Caco-2 (cell line): ENCODE measurements around the gene RSPH1. TPM values are rescaled to one million over a fixed set of nuclear protein-coding genes. Genes with fewer than 3 reads are reported as not detected.

Experiments
- BruUV-seq: library from RNA; stranded (reverse); fragments of 400-500 nt; replicated peaks from 2 replicates; lab custom pipeline; 2021; lab: Mats Ljungman, UMichigan
- CTCF ChIA-PET: fragments of 300-600 bp; sonication (Branson Sonifier 250); formaldehyde crosslinking; loops from one replicate; lab custom pipeline; 2022; ENCODE audit warnings: antibody characterized with exemption; lab: Charles Lee
- POLR2A ChIA-PET: fragments of 300-600 bp; sonication (Branson Sonifier 250); formaldehyde crosslinking; loops from one replicate; lab custom pipeline; 2022; ENCODE audit warnings: antibody characterized with exemption; lab: Charles Lee
- DNase-seq, 2 experiments: peaks; one replicate each; pipeline versions ENCODE4 v3.0.0 to v3.0.0-alpha.2; 2020 to 2022
- H3K27me3 ChIP-seq: replicated peaks from 2 replicates; pipeline ENCODE4 v1.6.0; 2011; ENCODE audit warnings: low read length; ENCODE audit not compliant: control insufficient read depth, insufficient read depth
- H3K36me3 ChIP-seq: 2 replicates; pipeline ENCODE4 v1.5.1; 2011; ENCODE audit warnings: low read length; ENCODE audit not compliant: control insufficient read depth, insufficient read depth
- H3K4me1 ChIP-seq: fragments of 250-450 bp; sonication (Bioruptor Pico); 2 replicates; pipeline ENCODE4 v1.5.1; 2020; ENCODE audit warnings: mild to moderate bottlenecking
- H3K4me3 ChIP-seq: 2 replicates; pipeline ENCODE4 v1.5.1; 2011; ENCODE audit warnings: low read depth, mild to moderate bottlenecking, control low read depth, low read length
- H3K9me3 ChIP-seq: fragments of 250-450 bp; sonication (Bioruptor Pico); 2 replicates; pipeline ENCODE4 v1.5.1; 2020; ENCODE audit warnings: mild to moderate bottlenecking, moderate library complexity
- H3K27ac Mint-ChIP-seq: one replicate; pipeline ENCODE4 v1.8.0; 2022; ENCODE audit warnings: mixed read lengths; ENCODE audit not compliant: unreplicated experiment
- H3K27me3 Mint-ChIP-seq: one replicate; pipeline ENCODE4 v1.8.0; 2022; ENCODE audit warnings: mixed read lengths; ENCODE audit not compliant: insufficient read depth, unreplicated experiment
- H3K36me3 Mint-ChIP-seq: one replicate; pipeline ENCODE4 v1.8.0; 2022; ENCODE audit warnings: mild to moderate bottlenecking, mixed read lengths; ENCODE audit not compliant: insufficient read depth, unreplicated experiment
- H3K4me1 Mint-ChIP-seq: one replicate; pipeline ENCODE4 v1.8.0; 2022; ENCODE audit warnings: low read depth, mixed read lengths; ENCODE audit not compliant: unreplicated experiment
- H3K4me3 Mint-ChIP-seq: one replicate; pipeline ENCODE4 v1.8.0; 2022; ENCODE audit warnings: mild to moderate bottlenecking, moderate library complexity, mixed read lengths; ENCODE audit not compliant: unreplicated experiment
- H3K9me3 Mint-ChIP-seq: one replicate; pipeline ENCODE4 v1.8.0; 2022; ENCODE audit warnings: mixed read lengths; ENCODE audit not compliant: unreplicated experiment
- intact Hi-C: fragments of 100-400 bp; cut with micrococcal nuclease; formaldehyde crosslinking; loops from one replicate; pipeline ENCODE4 v1.10.0; 2022; ENCODE audit not compliant: unreplicated experiment
- total RNA-seq: library from RNA; stranded (reverse); gene quantifications from 2 replicates; pipeline ENCODE4 v1.2.3, GENCODE V29; 2022
- TF ChIP-seq, protein P1 (sequence below), 2 experiments: fragments of 200-600 bp in 1 of 2; IDR thresholded peaks; 1 replicate in 1 of 2; 2 replicates in 1 of 2; pipeline versions ENCODE4 v1.5.1 to v1.8.0; 2011 to 2022; ENCODE audit warnings: antibody characterized with exemption in 1 of 2, control low read depth in 1 of 2, inconsistent platforms in 1 of 2, low read depth in 1 of 2, low read length in 1 of 2, mild to moderate bottlenecking in 1 of 2, moderate library complexity in 1 of 2; ENCODE audit not compliant: insufficient read depth in 1 of 2, severe bottlenecking in 1 of 2, unreplicated experiment in 1 of 2

Gene RSPH1
- total RNA-seq, 1 experiment from 2014 or later = 0.23 TPM

DNA sequence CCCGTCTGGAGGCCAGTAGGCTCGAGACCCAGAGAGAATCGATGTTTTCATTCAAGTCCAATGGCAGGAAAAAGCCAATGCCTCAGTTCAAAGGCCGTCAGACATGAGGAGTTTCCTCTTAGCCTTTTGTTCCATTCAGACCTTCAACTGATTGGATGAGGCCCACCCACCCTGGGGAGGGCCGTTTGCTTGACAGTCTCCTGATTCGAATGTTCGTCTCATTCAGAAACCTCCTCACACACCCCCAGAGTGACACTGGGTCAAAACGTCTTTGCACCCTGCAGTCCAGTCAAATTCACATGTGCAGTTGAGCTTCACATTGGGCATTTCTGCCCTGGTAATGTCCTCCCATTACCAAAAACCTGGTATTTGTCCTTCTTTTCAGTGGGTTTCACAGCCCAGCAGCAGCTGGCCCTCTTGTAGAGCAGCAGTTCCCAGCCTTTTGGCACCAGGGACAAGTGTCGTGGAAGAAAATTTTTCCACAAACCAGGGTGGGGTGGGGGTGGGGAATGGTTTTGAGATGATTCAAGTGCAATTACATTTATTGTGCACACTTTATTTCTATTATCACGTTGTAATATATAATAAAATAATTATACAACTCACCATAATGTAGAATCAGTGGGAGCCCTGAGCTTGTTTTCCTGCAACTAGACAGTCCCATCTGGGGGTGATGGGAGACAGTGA is 40.1 kb downstream of the RSPH1 start:
- Mint-ChIP-seq H3K27me3 (no peaks in the 10 kb centered on the region), H3K27ac (no peak overlapping the region), H3K36me3 (no peaks in the 10 kb centered on the region), H3K4me3 (no peak overlapping the region), H3K9me3 (no peaks in the 10 kb centered on the region), H3K4me1 (peaks cover 24% of the 10 kb centered on the region)
- ChIA-PET POLR2A (no interaction called here), CTCF (interaction anchor here (0.6 kb wide), 1 partner anchor 26 kb away, joined by 4 read pairs; no protein-coding TSS in a partner anchor)
- intact Hi-C loops = no loop called here
- Histone ChIP-seq H3K4me3 (no peak overlapping the region), H3K27me3 (no peaks in the 10 kb centered on the region), H3K4me1 (peaks cover 17% of the 10 kb centered on the region), H3K36me3 (no peaks in the 10 kb centered on the region), H3K9me3 (no peaks in the 10 kb centered on the region)
- TF ChIP-seq, protein P1, sequence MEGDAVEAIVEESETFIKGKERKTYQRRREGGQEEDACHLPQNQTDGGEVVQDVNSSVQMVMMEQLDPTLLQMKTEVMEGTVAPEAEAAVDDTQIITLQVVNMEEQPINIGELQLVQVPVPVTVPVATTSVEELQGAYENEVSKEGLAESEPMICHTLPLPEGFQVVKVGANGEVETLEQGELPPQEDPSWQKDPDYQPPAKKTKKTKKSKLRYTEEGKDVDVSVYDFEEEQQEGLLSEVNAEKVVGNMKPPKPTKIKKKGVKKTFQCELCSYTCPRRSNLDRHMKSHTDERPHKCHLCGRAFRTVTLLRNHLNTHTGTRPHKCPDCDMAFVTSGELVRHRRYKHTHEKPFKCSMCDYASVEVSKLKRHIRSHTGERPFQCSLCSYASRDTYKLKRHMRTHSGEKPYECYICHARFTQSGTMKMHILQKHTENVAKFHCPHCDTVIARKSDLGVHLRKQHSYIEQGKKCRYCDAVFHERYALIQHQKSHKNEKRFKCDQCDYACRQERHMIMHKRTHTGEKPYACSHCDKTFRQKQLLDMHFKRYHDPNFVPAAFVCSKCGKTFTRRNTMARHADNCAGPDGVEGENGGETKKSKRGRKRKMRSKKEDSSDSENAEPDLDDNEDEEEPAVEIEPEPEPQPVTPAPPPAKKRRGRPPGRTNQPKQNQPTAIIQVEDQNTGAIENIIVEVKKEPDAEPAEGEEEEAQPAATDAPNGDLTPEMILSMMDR (IDR thresholded peaks at IDR 0.05; ENCODE audit: insufficient read depth in 1 of 2, low read depth in 1 of 2, low read length in 1 of 2, severe bottlenecking in 1 of 2, unreplicated experiment in 1 of 2) = no peak
- no TSS peak for BruUV-seq
- no peak for DNase-seq

- no peaks in the 10 kb centered on the region for H3K36me3 Mint-ChIP-seq
- DNase-seq = peak in 1 of 2 experiments; percentile 26
- Histone ChIP-seq H3K4me3 (no peak overlapping the region), H3K9me3 (no peaks in the 10 kb centered on the region), H3K27me3 (no peaks in the 10 kb centered on the region), H3K36me3 (no peaks in the 10 kb centered on the region), H3K4me1 (peaks cover 17% of the 10 kb centered on the region)
- ChIA-PET POLR2A (no interaction called here), CTCF (interaction anchor here (0.8 kb wide), 1 partner anchor 12 kb away, joined by 3 read pairs; no protein-coding TSS in a partner anchor)
- H3K9me3 Mint-ChIP-seq = no peaks in the 10 kb centered on the region
- TF ChIP-seq, protein P1 (IDR thresholded peaks at IDR 0.05; ENCODE audit: insufficient read depth in 1 of 2, low read depth in 1 of 2, low read length in 1 of 2, severe bottlenecking in 1 of 2, unreplicated experiment in 1 of 2) = no peak
- no TSS peak for BruUV-seq
- H3K4me3 Mint-ChIP-seq = no peak overlapping the region
- intact Hi-C loops = no loop called here
- peaks cover 21% of the 10 kb centered on the region for H3K4me1 Mint-ChIP-seq
- H3K27me3 Mint-ChIP-seq = no peaks in the 10 kb centered on the region
- no peak overlapping the region for H3K27ac Mint-ChIP-seq
These were observed 40.8 kb downstream of the RSPH1 start for GRCh38 chr21:42455196-42455595.

DNA sequence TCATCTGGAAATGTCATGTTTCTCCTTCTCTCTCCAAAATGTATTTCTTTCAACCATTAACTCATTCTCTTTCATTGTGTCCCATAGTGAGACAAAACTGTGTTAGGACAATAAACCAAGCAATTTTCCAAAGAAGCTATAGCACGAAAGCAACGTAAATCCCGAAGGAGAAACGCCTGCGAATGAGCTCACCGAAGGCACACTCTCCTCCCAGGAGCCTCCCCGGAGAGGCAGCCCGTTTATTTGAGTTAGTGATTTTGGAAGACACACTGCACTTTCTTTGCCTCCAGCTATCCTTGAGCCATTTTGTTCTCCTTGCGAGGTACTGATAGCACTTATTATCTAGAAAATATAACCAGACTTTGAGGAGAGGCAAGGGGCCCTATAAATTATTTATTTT is 41.2 kb downstream of the RSPH1 start:
- H3K4me1 Mint-ChIP-seq = peaks cover 18% of the 10 kb centered on the region
- no peak overlapping the region for H3K4me3 Mint-ChIP-seq
- no peaks in the 10 kb centered on the region for H3K36me3 ChIP-seq
- H3K36me3 Mint-ChIP-seq = no peaks in the 10 kb centered on the region
- H3K9me3 ChIP-seq = no peaks in the 10 kb centered on the region
- peaks cover 16% of the 10 kb centered on the region for H3K4me1 ChIP-seq
- TF ChIP-seq, protein P1 (IDR thresholded peaks at IDR 0.05; ENCODE audit: insufficient read depth in 1 of 2, low read depth in 1 of 2, low read length in 1 of 2, severe bottlenecking in 1 of 2, unreplicated experiment in 1 of 2) = no peak
- H3K27ac Mint-ChIP-seq = no peak overlapping the region
- H3K27me3 ChIP-seq = no peaks in the 10 kb centered on the region
- ChIA-PET POLR2A (no interaction called here), CTCF (interaction anchor here (0.8 kb wide), 1 partner anchor 12 kb away, joined by 3 read pairs; no protein-coding TSS in a partner anchor)
- no TSS peak for BruUV-seq
- intact Hi-C loops = loop anchor here (5.0 kb wide), 2 partner anchors 83 to 122 kb away; no protein-coding TSS in a partner anchor
- no peaks in the 10 kb centered on the region for H3K27me3 Mint-ChIP-seq
- DNase-seq = no peak
- H3K9me3 Mint-ChIP-seq = no peaks in the 10 kb centered on the region
- H3K4me3 ChIP-seq = no peak overlapping the region
